Liver (tissue), 3 donors: ENCODE data around the gene CPS1.
A peak's percentile ranks its signal among the peaks of the same experiment; 100 is the strongest.

Source experiments
- ATF3 ChIP-seq: IDR thresholded peaks from 2 replicates; pipeline ENCODE4 v1.6.1; 2016; ENCODE audit warnings: antibody characterized with exemption
- EGR1 ChIP-seq, 2 donors: IDR thresholded peaks; 2 replicates each; pipeline ENCODE4 v1.6.1; 2016 to 2018; ENCODE audit warnings: antibody characterized with exemption in 2 of 2, low read depth in 2 of 2
- GABPA ChIP-seq, 2 donors: IDR thresholded peaks in 1 of 2; conservative IDR thresholded peaks in 1 of 2; 2 replicates each; pipeline ENCODE4 v1.6.1; 2016; ENCODE audit warnings: antibody characterized with exemption in 2 of 2, mild to moderate bottlenecking in 1 of 2, moderate library complexity in 1 of 2
- MAX ChIP-seq: IDR thresholded peaks from 2 replicates; pipeline ENCODE4 v1.6.1; 2016; ENCODE audit warnings: antibody characterized with exemption
- NR2F2 ChIP-seq: IDR thresholded peaks from 2 replicates; pipeline ENCODE4 v1.6.1; 2016; ENCODE audit warnings: antibody characterized with exemption
- SP1 ChIP-seq: IDR thresholded peaks from 2 replicates; pipeline ENCODE4 v1.6.1; 2018; ENCODE audit warnings: antibody characterized with exemption, mild to moderate bottlenecking
- TAF1 ChIP-seq: conservative IDR thresholded peaks from 2 replicates; pipeline ENCODE4 v1.6.1; 2016; ENCODE audit warnings: antibody characterized with exemption, mild to moderate bottlenecking
- YY1 ChIP-seq: IDR thresholded peaks from 2 replicates; pipeline ENCODE4 v1.6.1; 2016; ENCODE audit warnings: antibody characterized with exemption, mild to moderate bottlenecking
- TF ChIP-seq, protein P1 (sequence below): fragments of 150-350 bp; IDR thresholded peaks from 2 replicates; pipeline ENCODE4 v1.5.1; 2017; ENCODE audit warnings: improper control_type of control experiment, low read depth, low read length; ENCODE audit not compliant: missing input control
- TF ChIP-seq, protein P2 (sequence below): IDR thresholded peaks from 2 replicates; pipeline ENCODE4 v1.6.1; 2016; ENCODE audit warnings: antibody characterized with exemption, mild to moderate bottlenecking
- donor health status: healthy.
- donor health status: healthy.

- TF ChIP-seq, protein P1, sequence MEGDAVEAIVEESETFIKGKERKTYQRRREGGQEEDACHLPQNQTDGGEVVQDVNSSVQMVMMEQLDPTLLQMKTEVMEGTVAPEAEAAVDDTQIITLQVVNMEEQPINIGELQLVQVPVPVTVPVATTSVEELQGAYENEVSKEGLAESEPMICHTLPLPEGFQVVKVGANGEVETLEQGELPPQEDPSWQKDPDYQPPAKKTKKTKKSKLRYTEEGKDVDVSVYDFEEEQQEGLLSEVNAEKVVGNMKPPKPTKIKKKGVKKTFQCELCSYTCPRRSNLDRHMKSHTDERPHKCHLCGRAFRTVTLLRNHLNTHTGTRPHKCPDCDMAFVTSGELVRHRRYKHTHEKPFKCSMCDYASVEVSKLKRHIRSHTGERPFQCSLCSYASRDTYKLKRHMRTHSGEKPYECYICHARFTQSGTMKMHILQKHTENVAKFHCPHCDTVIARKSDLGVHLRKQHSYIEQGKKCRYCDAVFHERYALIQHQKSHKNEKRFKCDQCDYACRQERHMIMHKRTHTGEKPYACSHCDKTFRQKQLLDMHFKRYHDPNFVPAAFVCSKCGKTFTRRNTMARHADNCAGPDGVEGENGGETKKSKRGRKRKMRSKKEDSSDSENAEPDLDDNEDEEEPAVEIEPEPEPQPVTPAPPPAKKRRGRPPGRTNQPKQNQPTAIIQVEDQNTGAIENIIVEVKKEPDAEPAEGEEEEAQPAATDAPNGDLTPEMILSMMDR = no peak
- no peak for TF ChIP-seq GABPA (IDR thresholded peaks at IDR 0.05 in 1 of 2, conservative IDR thresholded peaks at IDR 0.05 in 1 of 2)
- no peak for TF ChIP-seq NR2F2
- TF ChIP-seq YY1 = peak; percentile 64
- TF ChIP-seq, protein P2, sequence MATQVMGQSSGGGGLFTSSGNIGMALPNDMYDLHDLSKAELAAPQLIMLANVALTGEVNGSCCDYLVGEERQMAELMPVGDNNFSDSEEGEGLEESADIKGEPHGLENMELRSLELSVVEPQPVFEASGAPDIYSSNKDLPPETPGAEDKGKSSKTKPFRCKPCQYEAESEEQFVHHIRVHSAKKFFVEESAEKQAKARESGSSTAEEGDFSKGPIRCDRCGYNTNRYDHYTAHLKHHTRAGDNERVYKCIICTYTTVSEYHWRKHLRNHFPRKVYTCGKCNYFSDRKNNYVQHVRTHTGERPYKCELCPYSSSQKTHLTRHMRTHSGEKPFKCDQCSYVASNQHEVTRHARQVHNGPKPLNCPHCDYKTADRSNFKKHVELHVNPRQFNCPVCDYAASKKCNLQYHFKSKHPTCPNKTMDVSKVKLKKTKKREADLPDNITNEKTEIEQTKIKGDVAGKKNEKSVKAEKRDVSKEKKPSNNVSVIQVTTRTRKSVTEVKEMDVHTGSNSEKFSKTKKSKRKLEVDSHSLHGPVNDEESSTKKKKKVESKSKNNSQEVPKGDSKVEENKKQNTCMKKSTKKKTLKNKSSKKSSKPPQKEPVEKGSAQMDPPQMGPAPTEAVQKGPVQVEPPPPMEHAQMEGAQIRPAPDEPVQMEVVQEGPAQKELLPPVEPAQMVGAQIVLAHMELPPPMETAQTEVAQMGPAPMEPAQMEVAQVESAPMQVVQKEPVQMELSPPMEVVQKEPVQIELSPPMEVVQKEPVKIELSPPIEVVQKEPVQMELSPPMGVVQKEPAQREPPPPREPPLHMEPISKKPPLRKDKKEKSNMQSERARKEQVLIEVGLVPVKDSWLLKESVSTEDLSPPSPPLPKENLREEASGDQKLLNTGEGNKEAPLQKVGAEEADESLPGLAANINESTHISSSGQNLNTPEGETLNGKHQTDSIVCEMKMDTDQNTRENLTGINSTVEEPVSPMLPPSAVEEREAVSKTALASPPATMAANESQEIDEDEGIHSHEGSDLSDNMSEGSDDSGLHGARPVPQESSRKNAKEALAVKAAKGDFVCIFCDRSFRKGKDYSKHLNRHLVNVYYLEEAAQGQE = peak; percentile 50
- no peak for TF ChIP-seq SP1
- no peak for TF ChIP-seq EGR1 (IDR thresholded peaks at IDR 0.05; ENCODE audit: low read depth in 2 of 2)
- no peak for TF ChIP-seq MAX
- peak; percentile 65 for TF ChIP-seq TAF1
- no peak for TF ChIP-seq ATF3
These were observed 2.8 kb downstream of the CPS1 start for GRCh38 chr2:210559182-210559581.
